K562 (cell line): Measurements from ENCODE around the gene FUCA1. TPM values are rescaled to one million over a fixed set of nuclear protein-coding genes. Genes with fewer than 3 reads are reported as not detected.

ENCODE experiments used
- BACH1 ChIP-seq: fragments of 200-800 bp; sonication (Bioruptor generic); IDR thresholded peaks from 2 replicates; pipeline ENCODE4 v1.6.1; 2016; ENCODE audit warnings: missing genetic modification characterization, missing compliant biosample characterization
- FOXK2 ChIP-seq, 2 experiments: fragments of 450-650 bp; IDR thresholded peaks in 1 of 2; conservative IDR thresholded peaks in 1 of 2; 2 replicates each; pipeline ENCODE4 v1.6.1; 2016; ENCODE audit warnings: low read depth in 2 of 2, mild to moderate bottlenecking in 1 of 2
- GMEB1 ChIP-seq: fragments of 250-450 bp; sonication (Bioruptor Pico); IDR thresholded peaks from 2 replicates; pipeline ENCODE4 v1.4.0; 2020; ENCODE audit warnings: mild to moderate bottlenecking
- LEF1 ChIP-seq: fragments of 450-650 bp; IDR thresholded peaks from 2 replicates; pipeline ENCODE4 v1.6.1; 2016; ENCODE audit warnings: mild to moderate bottlenecking
- MAFK ChIP-seq: IDR thresholded peaks from 2 replicates; pipeline ENCODE4 v1.6.1; 2011; ENCODE audit warnings: low read length, improper control_type of control experiment
- MAX ChIP-seq: sonication (generic); formaldehyde crosslinking; IDR thresholded peaks from 2 replicates; pipeline ENCODE4 v1.9.0; 2022; ENCODE audit warnings: mild to moderate bottlenecking, missing genetic modification reagents
- MAZ ChIP-seq, 2 experiments: fragments of 450-650 bp in 1 of 2; sonication (generic) in 1 of 2; formaldehyde crosslinking; IDR thresholded peaks in 1 of 2; conservative IDR thresholded peaks in 1 of 2; 2 replicates each; pipeline versions ENCODE4 v1.4.0 to v1.5.0; 2020; ENCODE audit warnings: mild to moderate bottlenecking in 1 of 2, missing genetic modification reagents in 1 of 2
- NR2C1 ChIP-seq, 2 experiments: fragments of 450-650 bp; IDR thresholded peaks; 2 replicates each; pipeline ENCODE4 v1.6.1; 2017; ENCODE audit warnings: mild to moderate bottlenecking in 2 of 2, antibody characterized with exemption in 1 of 2, inconsistent platforms in 1 of 2, missing compliant biosample characterization in 1 of 2, missing genetic modification characterization in 1 of 2
- NR4A1 ChIP-seq, 2 experiments: fragments of 250-450 bp in 1 of 2; fragments of 450-650 bp in 1 of 2; sonication (Bioruptor Pico) in 1 of 2; IDR thresholded peaks; 2 replicates each; pipeline versions ENCODE4 v1.4.0 to v1.6.1; 2016 to 2020; ENCODE audit warnings: mild to moderate bottlenecking in 2 of 2, missing compliant biosample characterization in 1 of 2, missing genetic modification characterization in 1 of 2, moderate library complexity in 1 of 2
- POLR2B ChIP-seq: fragments of 450-650 bp; IDR thresholded peaks from 2 replicates; pipeline ENCODE4 v1.6.1; 2018; ENCODE audit warnings: low read depth; ENCODE audit not compliant: partially characterized antibody
- POLR2G ChIP-seq: fragments of 200-400 bp; formaldehyde crosslinking; IDR thresholded peaks from 2 replicates; pipeline ENCODE4 v1.6.1; 2017; ENCODE audit warnings: low read depth, mild to moderate bottlenecking, antibody characterized with exemption, low read length, moderate library complexity
- RAD21 ChIP-seq, 2 experiments: fragments of 250-450 bp in 1 of 2; fragments of 450-650 bp in 1 of 2; sonication (Bioruptor Pico) in 1 of 2; formaldehyde crosslinking in 1 of 2; IDR thresholded peaks in 1 of 2; conservative IDR thresholded peaks in 1 of 2; 2 replicates each; pipeline versions ENCODE4 v1.4.0 to v1.8.0; 2020 to 2022; ENCODE audit warnings: mild to moderate bottlenecking in 2 of 2, moderate library complexity in 1 of 2
- RUNX1 ChIP-seq: sonication (generic); IDR thresholded peaks from 2 replicates; pipeline ENCODE4 v1.6.1; 2016; ENCODE audit warnings: antibody characterized with exemption, low read depth
- SIN3A ChIP-seq, 2 experiments: fragments of 150-350 bp in 1 of 2; IDR thresholded peaks; 2 replicates each; pipeline ENCODE4 v1.6.1; 2011 to 2016; ENCODE audit warnings: borderline replicate concordance in 2 of 2, low read depth in 2 of 2, low read length in 2 of 2, mild to moderate bottlenecking in 2 of 2, moderate library complexity in 2 of 2; ENCODE audit not compliant: control insufficient read depth in 1 of 2
- THAP7 ChIP-seq: fragments of 250-450 bp; sonication (Bioruptor Pico); IDR thresholded peaks from 2 replicates; pipeline ENCODE4 v1.5.0; 2021
- THRB ChIP-seq: fragments of 450-650 bp; formaldehyde crosslinking; conservative IDR thresholded peaks from 2 replicates; pipeline ENCODE4 v1.4.0; 2022; ENCODE audit warnings: mild to moderate bottlenecking, missing genetic modification characterization
- USF2 ChIP-seq: sonication (generic); formaldehyde crosslinking; IDR thresholded peaks from 2 replicates; pipeline ENCODE4 v1.5.0; 2020; ENCODE audit warnings: missing genetic modification reagents
- ZNF431 ChIP-seq: sonication (generic); formaldehyde crosslinking; IDR thresholded peaks from 2 replicates; pipeline ENCODE4 v1.8.0; 2022; ENCODE audit warnings: mild to moderate bottlenecking, missing genetic modification reagents
- ZNF561 ChIP-seq: fragments of 450-650 bp; formaldehyde crosslinking; conservative IDR thresholded peaks from 2 replicates; pipeline ENCODE4 v1.4.0; 2020; ENCODE audit warnings: mild to moderate bottlenecking, moderate library complexity
- ZNF583 ChIP-seq: fragments of 250-450 bp; sonication (Bioruptor Pico); IDR thresholded peaks from 2 replicates; pipeline ENCODE4 v1.4.0; 2020
- polyA plus RNA-seq, 8 experiments: library from polyadenylated mRNA; depleted of rRNA in 4 of 8; stranded (reverse) in 5 of 8; unstranded in 3 of 8; fragments of >200 nt; fragmentation: Nextera tagmentation in 2 of 8; fragmentation: Illumina TruSeq in 1 of 8; extraction: Ambion mirVana in 2 of 8; extraction: Trizol in 1 of 8; gene quantifications; 2 replicates each; pipeline versions ENCODE4 v1.2.1 to v1.2.3, GENCODE V29; 2011 to 2014; ENCODE audit warnings: inconsistent platforms in 1 of 8, missing spikeins in 1 of 8
- total RNA-seq, 7 experiments: library from RNA; depleted of rRNA in 6 of 7; stranded (reverse); fragments of >200 nt in 6 of 7; fragmentation: Illumina TruSeq in 2 of 7; extraction: Trizol in 2 of 7; gene quantifications; 2 replicates each; pipeline versions ENCODE4 v1.2.1 to v1.2.3, GENCODE V29; 2011 to 2021; ENCODE audit warnings: low replicate concordance in 1 of 7

Gene FUCA1
- total and polyA plus RNA-seq, 9 of the 15 experiments (the other 6 are each of a cell fraction or from before 2014, with no cell fraction given) = 7.0 to 20.5 (median 13.5) TPM

- peak; percentile 73 to 86 for TF ChIP-seq MAZ (CRISPR knock-in tag; conservative IDR thresholded peaks at IDR 0.05 in 1 of 2, IDR thresholded peaks at IDR 0.05 in 1 of 2)
- no peak; the same call in 1 of the 2 replicates for TF ChIP-seq NR2C1 (IDR thresholded peaks at IDR 0.05)
- TF ChIP-seq NR2C1 (tag; IDR thresholded peaks at IDR 0.05) = peak; percentile 57; the same call in 1 of the 2 replicates
- peak; percentile 45; the same call in 1 of the 2 replicates for TF ChIP-seq MAX (CRISPR knock-in tag)
- TF ChIP-seq POLR2B = peak; percentile 64
- 0 out of 2 replicates have a peak, but pooled peaks have one; percentile 23 for TF ChIP-seq ZNF583 (CRISPR knock-in tag)
- peak; percentile 62; the same call in 1 of the 2 replicates for TF ChIP-seq NR4A1 (CRISPR knock-in tag; IDR thresholded peaks at IDR 0.05)
- no peak for TF ChIP-seq NR4A1 (tag; IDR thresholded peaks at IDR 0.05)
- peak; percentile 86 for TF ChIP-seq USF2 (CRISPR knock-in tag)
- peak in 1 of 2 experiments; percentile 43; a peak in 1 of 4 replicates for TF ChIP-seq FOXK2 (conservative IDR thresholded peaks at IDR 0.05 in 1 of 2, IDR thresholded peaks at IDR 0.05 in 1 of 2; ENCODE audit: low read depth in 2 of 2)
- 0 out of 2 replicates have a peak, but pooled peaks have one; percentile 20 for TF ChIP-seq THAP7
- peak; percentile 19; the same call in 1 of the 2 replicates for TF ChIP-seq RUNX1
- 0 out of 2 replicates have a peak, but pooled peaks have one; percentile 19 for TF ChIP-seq LEF1
- TF ChIP-seq GMEB1 (CRISPR knock-in tag) = 0 out of 2 replicates have a peak, but pooled peaks have one; percentile 20
- peak; percentile 77 for TF ChIP-seq POLR2G
- TF ChIP-seq ZNF561 (CRISPR knock-in tag) = peak; percentile 68; the same call in 1 of the 2 replicates
- peak; percentile 83 to 92; a peak in 3 of 4 replicates for TF ChIP-seq SIN3A (IDR thresholded peaks at IDR 0.05; ENCODE audit: borderline replicate concordance in 2 of 2, control insufficient read depth in 1 of 2, low read depth in 2 of 2, low read length in 2 of 2)
- TF ChIP-seq BACH1 = no peak
- TF ChIP-seq RAD21 (CRISPR knock-in tag; conservative IDR thresholded peaks at IDR 0.05 in 1 of 2, IDR thresholded peaks at IDR 0.05 in 1 of 2) = peak in 1 of 2 experiments; percentile 7; a peak in 1 of 4 replicates
- TF ChIP-seq MAFK = no peak
- no peak for TF ChIP-seq ZNF431
- TF ChIP-seq THRB = peak; percentile 44; the same call in 1 of the 2 replicates
These were observed 68.3 kb downstream of the FUCA1 start (continued) for GRCh38 chr1:23799570-23800399.
